ENCODE results near the gene TMEM81. TPM values are rescaled to one million over a fixed set of nuclear protein-coding genes. Genes with fewer than 3 reads are reported as not detected.

TMEM81 gene
- total RNA-seq, 1 experiment from 2014 or later, result 4.4 TPM

- Mint-ChIP-seq H3K36me3 (ENCODE audit: insufficient read depth, unreplicated experiment) (no peaks in the 10 kb centered on the region), H3K9me3 (ENCODE audit: low read depth, unreplicated experiment) (no peaks in the 10 kb centered on the region), H3K27me3 (ENCODE audit: unreplicated experiment) (no peaks in the 10 kb centered on the region), H3K27ac (ENCODE audit: unreplicated experiment) (no peak overlapping the region), H3K4me3 (ENCODE audit: low read depth, unreplicated experiment) (no peak overlapping the region), H3K4me1 (ENCODE audit: low read depth, unreplicated experiment) (no peaks in the 10 kb centered on the region)
- no peak for DNase-seq
- intact Hi-C loops (cut with micrococcal nuclease; ENCODE audit: unreplicated experiment), result no loop called here
- CTCF ChIA-PET, result interaction anchor here (3.1 kb wide), 1 partner anchor 13 kb away, joined by 15 read pairs; no protein-coding TSS in a partner anchor
- BruUV-seq (replicated peaks), result no TSS peak
- TF ChIP-seq CTCF (IDR thresholded peaks at IDR 0.05; ENCODE audit: unreplicated experiment), result no peak
Measured at GRCh38 chr1:205074513-205074912, 9.7 kb downstream of the TMEM81 start.

- no peaks in the 10 kb centered on the region for H3K9me3 Mint-ChIP-seq (ENCODE audit: low read depth, unreplicated experiment)
- no peaks in the 10 kb centered on the region for H3K36me3 Mint-ChIP-seq (ENCODE audit: insufficient read depth, unreplicated experiment)
- no peaks in the 10 kb centered on the region for H3K4me1 Mint-ChIP-seq (ENCODE audit: low read depth, unreplicated experiment)
- BruUV-seq (replicated peaks), result no TSS peak
- no peak for DNase-seq
- H3K4me3 Mint-ChIP-seq (ENCODE audit: low read depth, unreplicated experiment), result no peak overlapping the region
- CTCF ChIA-PET, result no interaction called here
- no peaks in the 10 kb centered on the region for H3K27me3 Mint-ChIP-seq (ENCODE audit: unreplicated experiment)
- no peak for TF ChIP-seq CTCF (IDR thresholded peaks at IDR 0.05; ENCODE audit: unreplicated experiment)
- intact Hi-C loops (cut with micrococcal nuclease; ENCODE audit: unreplicated experiment), result no loop called here
- no peak overlapping the region for H3K27ac Mint-ChIP-seq (ENCODE audit: unreplicated experiment)
Measured at GRCh38 chr1:205074084-205074483, 10.2 kb downstream of the TMEM81 start.

GRCh38 chr1:205073511-205073910 lies 10.7 kb downstream of the TMEM81 start:
- Mint-ChIP-seq H3K4me1 (ENCODE audit: low read depth, unreplicated experiment) (no peaks in the 10 kb centered on the region), H3K4me3 (ENCODE audit: low read depth, unreplicated experiment) (no peak overlapping the region), H3K27me3 (ENCODE audit: unreplicated experiment) (no peaks in the 10 kb centered on the region), H3K9me3 (ENCODE audit: low read depth, unreplicated experiment) (no peaks in the 10 kb centered on the region), H3K36me3 (ENCODE audit: insufficient read depth, unreplicated experiment) (no peaks in the 10 kb centered on the region), H3K27ac (ENCODE audit: unreplicated experiment) (no peak overlapping the region)
- intact Hi-C loops (cut with micrococcal nuclease; ENCODE audit: unreplicated experiment), result no loop called here
- no TSS peak for BruUV-seq (replicated peaks)
- CTCF ChIA-PET, result no interaction called here
- no peak for TF ChIP-seq CTCF (IDR thresholded peaks at IDR 0.05; ENCODE audit: unreplicated experiment)
- DNase-seq, result no peak

- Mint-ChIP-seq H3K4me1 (ENCODE audit: low read depth, unreplicated experiment) (no peaks in the 10 kb centered on the region), H3K9me3 (ENCODE audit: low read depth, unreplicated experiment) (no peaks in the 10 kb centered on the region), H3K36me3 (ENCODE audit: insufficient read depth, unreplicated experiment) (no peaks in the 10 kb centered on the region), H3K27ac (ENCODE audit: unreplicated experiment) (no peak overlapping the region), H3K4me3 (ENCODE audit: low read depth, unreplicated experiment) (no peak overlapping the region), H3K27me3 (ENCODE audit: unreplicated experiment) (no peaks in the 10 kb centered on the region)
- no peak for TF ChIP-seq CTCF (IDR thresholded peaks at IDR 0.05; ENCODE audit: unreplicated experiment)
- intact Hi-C loops (cut with micrococcal nuclease; ENCODE audit: unreplicated experiment), result no loop called here
- no peak for DNase-seq
- no TSS peak for BruUV-seq (replicated peaks)
- CTCF ChIA-PET, result no interaction called here
Measured at GRCh38 chr1:205072881-205073280, 11.4 kb downstream of the TMEM81 start.

Measured in Calu3 (cell line).